Measurements from ENCODE around the gene UNC13D.

The UNC13D gene

DNA sequence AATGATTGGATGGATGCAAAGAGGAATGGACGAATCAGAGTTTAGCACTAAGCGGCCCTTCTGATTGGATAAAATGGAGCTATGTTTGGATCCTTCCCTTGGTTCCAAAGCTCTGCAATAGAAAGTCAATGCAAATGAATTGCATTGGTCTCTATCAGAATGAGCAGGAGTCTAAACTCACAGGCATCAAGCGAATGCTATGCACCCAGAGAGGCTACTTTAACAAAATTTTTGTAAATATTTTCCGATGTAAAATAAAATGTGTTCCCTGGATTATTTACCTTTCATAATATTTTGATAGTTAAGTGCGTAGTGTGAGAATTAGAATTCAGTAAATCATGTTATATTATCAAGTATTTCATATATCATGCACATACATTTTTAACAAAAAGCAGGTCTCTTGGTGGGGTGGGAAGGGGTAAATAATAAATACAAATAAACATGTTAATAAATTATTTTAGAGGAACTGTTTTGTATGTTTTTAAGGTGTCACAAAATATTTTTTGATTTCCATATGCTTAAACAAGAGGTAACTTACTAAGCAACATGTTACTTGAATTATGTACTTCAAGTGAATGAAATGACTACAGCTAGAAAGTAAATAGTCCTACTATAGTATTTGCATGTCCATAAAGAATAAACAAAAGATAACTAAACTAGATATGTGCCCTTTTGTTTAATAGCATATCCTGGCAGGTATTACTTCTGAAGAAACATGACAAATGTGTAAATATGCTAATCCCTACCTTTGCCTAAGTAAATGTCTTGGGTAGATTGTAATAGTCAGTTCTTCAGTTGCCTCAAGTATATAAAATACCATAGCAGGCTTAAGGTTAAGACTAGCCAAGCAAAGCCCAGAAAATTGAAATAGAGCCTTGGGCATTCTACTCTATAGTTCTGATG, 64.0 kb downstream of the UNC13D start:
- TF ChIP-seq, protein P1, sequence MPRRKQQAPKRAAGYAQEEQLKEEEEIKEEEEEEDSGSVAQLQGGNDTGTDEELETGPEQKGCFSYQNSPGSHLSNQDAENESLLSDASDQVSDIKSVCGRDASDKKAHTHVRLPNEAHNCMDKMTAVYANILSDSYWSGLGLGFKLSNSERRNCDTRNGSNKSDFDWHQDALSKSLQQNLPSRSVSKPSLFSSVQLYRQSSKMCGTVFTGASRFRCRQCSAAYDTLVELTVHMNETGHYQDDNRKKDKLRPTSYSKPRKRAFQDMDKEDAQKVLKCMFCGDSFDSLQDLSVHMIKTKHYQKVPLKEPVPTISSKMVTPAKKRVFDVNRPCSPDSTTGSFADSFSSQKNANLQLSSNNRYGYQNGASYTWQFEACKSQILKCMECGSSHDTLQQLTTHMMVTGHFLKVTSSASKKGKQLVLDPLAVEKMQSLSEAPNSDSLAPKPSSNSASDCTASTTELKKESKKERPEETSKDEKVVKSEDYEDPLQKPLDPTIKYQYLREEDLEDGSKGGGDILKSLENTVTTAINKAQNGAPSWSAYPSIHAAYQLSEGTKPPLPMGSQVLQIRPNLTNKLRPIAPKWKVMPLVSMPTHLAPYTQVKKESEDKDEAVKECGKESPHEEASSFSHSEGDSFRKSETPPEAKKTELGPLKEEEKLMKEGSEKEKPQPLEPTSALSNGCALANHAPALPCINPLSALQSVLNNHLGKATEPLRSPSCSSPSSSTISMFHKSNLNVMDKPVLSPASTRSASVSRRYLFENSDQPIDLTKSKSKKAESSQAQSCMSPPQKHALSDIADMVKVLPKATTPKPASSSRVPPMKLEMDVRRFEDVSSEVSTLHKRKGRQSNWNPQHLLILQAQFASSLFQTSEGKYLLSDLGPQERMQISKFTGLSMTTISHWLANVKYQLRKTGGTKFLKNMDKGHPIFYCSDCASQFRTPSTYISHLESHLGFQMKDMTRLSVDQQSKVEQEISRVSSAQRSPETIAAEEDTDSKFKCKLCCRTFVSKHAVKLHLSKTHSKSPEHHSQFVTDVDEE (CRISPR knock-in tag; IDR thresholded peaks at IDR 0.05): 0 out of 2 replicates have a peak, but pooled peaks have one; percentile 74
- TF ChIP-seq, protein P2, sequence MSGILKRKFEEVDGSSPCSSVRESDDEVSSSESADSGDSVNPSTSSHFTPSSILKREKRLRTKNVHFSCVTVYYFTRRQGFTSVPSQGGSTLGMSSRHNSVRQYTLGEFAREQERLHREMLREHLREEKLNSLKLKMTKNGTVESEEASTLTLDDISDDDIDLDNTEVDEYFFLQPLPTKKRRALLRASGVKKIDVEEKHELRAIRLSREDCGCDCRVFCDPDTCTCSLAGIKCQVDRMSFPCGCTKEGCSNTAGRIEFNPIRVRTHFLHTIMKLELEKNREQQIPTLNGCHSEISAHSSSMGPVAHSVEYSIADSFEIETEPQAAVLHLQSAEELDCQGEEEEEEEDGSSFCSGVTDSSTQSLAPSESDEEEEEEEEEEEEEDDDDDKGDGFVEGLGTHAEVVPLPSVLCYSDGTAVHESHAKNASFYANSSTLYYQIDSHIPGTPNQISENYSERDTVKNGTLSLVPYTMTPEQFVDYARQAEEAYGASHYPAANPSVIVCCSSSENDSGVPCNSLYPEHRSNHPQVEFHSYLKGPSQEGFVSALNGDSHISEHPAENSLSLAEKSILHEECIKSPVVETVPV (CRISPR knock-in tag; IDR thresholded peaks at IDR 0.05): no peak
- TF ChIP-seq ZC3H10 (CRISPR knock-in tag; IDR thresholded peaks at IDR 0.05): no peak
- no peak for ATAC-seq

DNA sequence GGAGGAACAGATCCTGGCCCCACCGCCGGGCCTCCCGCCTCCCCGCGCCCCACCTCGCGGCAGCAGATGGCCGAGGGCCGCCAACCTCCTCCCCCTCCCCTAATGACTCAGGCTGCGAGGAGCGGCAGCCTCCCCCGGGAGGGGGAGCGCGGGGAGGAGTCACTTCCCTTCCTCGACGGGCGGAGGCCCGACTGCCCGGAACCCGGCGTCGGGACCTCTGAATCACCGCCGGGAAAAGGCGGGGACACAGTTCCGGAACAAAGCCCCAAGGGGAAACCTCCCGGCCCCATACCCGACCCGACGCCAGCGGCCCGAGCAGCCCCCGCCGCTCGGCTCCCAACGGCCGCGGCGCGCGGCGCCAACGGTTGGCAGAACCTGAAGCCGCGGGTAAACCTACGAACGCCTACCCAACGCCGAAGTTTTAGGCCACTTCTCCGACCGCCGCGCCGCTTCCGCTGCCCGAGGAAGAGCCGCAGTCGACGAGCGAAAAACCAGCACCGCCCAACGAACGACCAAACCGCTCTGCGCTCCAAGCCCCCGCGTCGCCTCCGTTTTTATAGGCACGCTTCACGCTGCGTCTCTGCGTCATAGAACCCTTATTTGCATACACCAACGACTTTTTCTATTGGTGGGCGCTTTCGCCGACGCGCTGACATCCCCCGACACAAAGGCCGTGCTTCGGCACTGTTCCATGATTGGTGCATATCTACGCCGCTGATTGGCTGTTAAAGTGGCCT, 64.8 kb downstream of the UNC13D start:
- TF ChIP-seq BACH2 (CRISPR knock-in tag; IDR thresholded peaks at IDR 0.05; ENCODE audit: borderline replicate concordance) (no peak), ZFP30 (CRISPR knock-in tag; IDR thresholded peaks at IDR 0.05) (peak; percentile 55; the same call in 1 of the 2 replicates), TCF4 (CRISPR knock-in tag; IDR thresholded peaks at IDR 0.05; ENCODE audit: borderline replicate concordance) (no peak), ESRRG (CRISPR knock-in tag; IDR thresholded peaks at IDR 0.05) (peak; percentile 76), ZNF8 (CRISPR knock-in tag; IDR thresholded peaks at IDR 0.05) (peak; percentile 67), ZFP3 (CRISPR knock-in tag; IDR thresholded peaks at IDR 0.05) (no peak; the same call in 1 of the 2 replicates), ARNTL (CRISPR knock-in tag; IDR thresholded peaks at IDR 0.05; ENCODE audit: borderline replicate concordance, low read depth) (peak; percentile 85; the same call in 1 of the 2 replicates), ZNF70 (CRISPR knock-in tag; IDR thresholded peaks at IDR 0.05) (peak; percentile 78), ISL1 (CRISPR knock-in tag; IDR thresholded peaks at IDR 0.05) (no peak), ZC3H10 (CRISPR knock-in tag; IDR thresholded peaks at IDR 0.05) (peak; percentile 39; the same call in 1 of the 2 replicates), GLIS3 (CRISPR knock-in tag; IDR thresholded peaks at IDR 0.05) (no peak; the same call in 1 of the 2 replicates), SNAI2 (CRISPR knock-in tag; IDR thresholded peaks at IDR 0.05) (no peak), PPARA (CRISPR knock-in tag; IDR thresholded peaks at IDR 0.05; ENCODE audit: borderline replicate concordance) (0 out of 2 replicates have a peak, but pooled peaks have one; percentile 38), CSDC2 (CRISPR knock-in tag; IDR thresholded peaks at IDR 0.05) (no peak), RARB (CRISPR knock-in tag; IDR thresholded peaks at IDR 0.05) (peak; percentile 23; the same call in 1 of the 2 replicates), ZNF565 (CRISPR knock-in tag; conservative IDR thresholded peaks at IDR 0.05; ENCODE audit: low read depth) (0 out of 2 replicates have a peak, but pooled peaks have one; percentile 52), OSR1 (CRISPR knock-in tag; IDR thresholded peaks at IDR 0.05) (no peak), TOX (CRISPR knock-in tag; IDR thresholded peaks at IDR 0.05; ENCODE audit: borderline replicate concordance) (peak; percentile 63; the same call in 1 of the 2 replicates)
- TF ChIP-seq, protein P3, sequence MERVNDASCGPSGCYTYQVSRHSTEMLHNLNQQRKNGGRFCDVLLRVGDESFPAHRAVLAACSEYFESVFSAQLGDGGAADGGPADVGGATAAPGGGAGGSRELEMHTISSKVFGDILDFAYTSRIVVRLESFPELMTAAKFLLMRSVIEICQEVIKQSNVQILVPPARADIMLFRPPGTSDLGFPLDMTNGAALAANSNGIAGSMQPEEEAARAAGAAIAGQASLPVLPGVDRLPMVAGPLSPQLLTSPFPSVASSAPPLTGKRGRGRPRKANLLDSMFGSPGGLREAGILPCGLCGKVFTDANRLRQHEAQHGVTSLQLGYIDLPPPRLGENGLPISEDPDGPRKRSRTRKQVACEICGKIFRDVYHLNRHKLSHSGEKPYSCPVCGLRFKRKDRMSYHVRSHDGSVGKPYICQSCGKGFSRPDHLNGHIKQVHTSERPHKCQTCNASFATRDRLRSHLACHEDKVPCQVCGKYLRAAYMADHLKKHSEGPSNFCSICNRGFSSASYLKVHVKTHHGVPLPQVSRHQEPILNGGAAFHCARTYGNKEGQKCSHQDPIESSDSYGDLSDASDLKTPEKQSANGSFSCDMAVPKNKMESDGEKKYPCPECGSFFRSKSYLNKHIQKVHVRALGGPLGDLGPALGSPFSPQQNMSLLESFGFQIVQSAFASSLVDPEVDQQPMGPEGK (CRISPR knock-in tag; IDR thresholded peaks at IDR 0.05; ENCODE audit: borderline replicate concordance): no peak
- TF ChIP-seq, protein P1 (CRISPR knock-in tag; IDR thresholded peaks at IDR 0.05): peak; percentile 16
- TF ChIP-seq, protein P4, sequence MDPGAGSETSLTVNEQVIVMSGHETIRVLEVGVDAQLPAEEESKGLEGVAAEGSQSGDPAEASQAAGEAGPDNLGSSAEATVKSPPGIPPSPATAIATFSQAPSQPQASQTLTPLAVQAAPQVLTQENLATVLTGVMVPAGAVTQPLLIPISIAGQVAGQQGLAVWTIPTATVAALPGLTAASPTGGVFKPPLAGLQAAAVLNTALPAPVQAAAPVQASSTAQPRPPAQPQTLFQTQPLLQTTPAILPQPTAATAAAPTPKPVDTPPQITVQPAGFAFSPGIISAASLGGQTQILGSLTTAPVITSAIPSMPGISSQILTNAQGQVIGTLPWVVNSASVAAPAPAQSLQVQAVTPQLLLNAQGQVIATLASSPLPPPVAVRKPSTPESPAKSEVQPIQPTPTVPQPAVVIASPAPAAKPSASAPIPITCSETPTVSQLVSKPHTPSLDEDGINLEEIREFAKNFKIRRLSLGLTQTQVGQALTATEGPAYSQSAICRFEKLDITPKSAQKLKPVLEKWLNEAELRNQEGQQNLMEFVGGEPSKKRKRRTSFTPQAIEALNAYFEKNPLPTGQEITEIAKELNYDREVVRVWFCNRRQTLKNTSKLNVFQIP (CRISPR knock-in tag; IDR thresholded peaks at IDR 0.05; ENCODE audit: borderline replicate concordance, low read depth): peak; percentile 94
- TF ChIP-seq, protein P5, sequence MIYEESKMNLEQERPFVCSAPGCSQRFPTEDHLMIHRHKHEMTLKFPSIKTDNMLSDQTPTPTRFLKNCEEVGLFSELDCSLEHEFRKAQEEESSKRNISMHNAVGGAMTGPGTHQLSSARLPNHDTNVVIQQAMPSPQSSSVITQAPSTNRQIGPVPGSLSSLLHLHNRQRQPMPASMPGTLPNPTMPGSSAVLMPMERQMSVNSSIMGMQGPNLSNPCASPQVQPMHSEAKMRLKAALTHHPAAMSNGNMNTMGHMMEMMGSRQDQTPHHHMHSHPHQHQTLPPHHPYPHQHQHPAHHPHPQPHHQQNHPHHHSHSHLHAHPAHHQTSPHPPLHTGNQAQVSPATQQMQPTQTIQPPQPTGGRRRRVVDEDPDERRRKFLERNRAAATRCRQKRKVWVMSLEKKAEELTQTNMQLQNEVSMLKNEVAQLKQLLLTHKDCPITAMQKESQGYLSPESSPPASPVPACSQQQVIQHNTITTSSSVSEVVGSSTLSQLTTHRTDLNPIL (CRISPR knock-in tag; IDR thresholded peaks at IDR 0.05; ENCODE audit: low read depth): no peak
- TF ChIP-seq, protein P2 (CRISPR knock-in tag; IDR thresholded peaks at IDR 0.05): peak; percentile 78; the same call in 1 of the 2 replicates
- peak; percentile 77 for ATAC-seq

All from SK-N-SH treated with all-trans-retinoic acid at 6 μM for 48 hours (cell line).